ENCODE measurements around the gene ERF.

Gene ERF

GRCh38 chr19:42201489-42202289, 53.2 kb downstream of the ERF start:
- no peak for TF ChIP-seq ZFX (IDR thresholded peaks at IDR 0.05)
- TF ChIP-seq CTCF (conservative IDR thresholded peaks at IDR 0.05), result no peak

GRCh38 chr19:42200116-42200715, 54.7 kb downstream of the ERF start:
- H3K27ac ChIP-seq, result no peak overlapping the region

More at GRCh38 chr19:42201489-42202289, 53.2 kb downstream of the ERF start:
- no peak overlapping the region for H3K27ac ChIP-seq

GRCh38 chr19:42199440-42200115, 55.4 kb downstream of the ERF start:
- no peak overlapping the region for H3K27ac ChIP-seq
- no peak for TF ChIP-seq CTCF (conservative IDR thresholded peaks at IDR 0.05)
- TF ChIP-seq ZFX (IDR thresholded peaks at IDR 0.05), result no peak

More at GRCh38 chr19:42200116-42200715, 54.7 kb downstream of the ERF start:
- TF ChIP-seq ZFX (IDR thresholded peaks at IDR 0.05) (no peak), CTCF (conservative IDR thresholded peaks at IDR 0.05) (no peak)

GRCh38 chr19:42198676-42199439, 56.1 kb downstream of the ERF start:
- no peak for TF ChIP-seq ZFX (IDR thresholded peaks at IDR 0.05)
- TF ChIP-seq CTCF (conservative IDR thresholded peaks at IDR 0.05), result no peak
- H3K27ac ChIP-seq, result no peak overlapping the region
